Measurements from ENCODE around the gene NID1. TPM values are rescaled to one million over a fixed set of nuclear protein-coding genes. Genes with fewer than 3 reads are reported as not detected.
"Not testable (repeated sequence)": the region's sequence is repeated elsewhere in the genome, so short reads cannot be mapped to it uniquely, and the experiment has no call there.

Gene NID1
- total and polyA plus RNA-seq, 5 donors = 24.4 to 107 (median 36.6) TPM

GRCh38 chr1:235932090-235932510 lies 132.8 kb downstream of the NID1 start:
- Histone ChIP-seq H3K4me1 (ENCODE audit: control insufficient read depth, insufficient read depth, low read length) (no peaks in the 10 kb centered on the region), H3K4me3 (ENCODE audit: low read length) (no peak overlapping the region), H3K27ac (ENCODE audit: low read length) (no peak overlapping the region), H3K27me3 (ENCODE audit: control insufficient read depth, insufficient read depth) (no peaks in the 10 kb centered on the region), H3K9me3 (ENCODE audit: control insufficient read depth, low read length) (no peaks in the 10 kb centered on the region)
- WGBS = 64% methylated on average over 8 of the region's 8 CpGs
- intact Hi-C loops (cut with DNase I) = no loop called here
- ATAC-seq (peak in 1 of 2 donors; percentile 28), DNase-seq (no peak)

- no peaks in the 10 kb centered on the region for H3K27me3 ChIP-seq (ENCODE audit: control insufficient read depth, insufficient read depth)
- ATAC-seq (no peak), DNase-seq (no peak)
- no peaks in the 10 kb centered on the region for H3K9me3 ChIP-seq (ENCODE audit: control insufficient read depth, low read length)
- no peak overlapping the region for H3K27ac ChIP-seq (ENCODE audit: low read length)
- 75% methylated on average over 8 of the region's 8 CpGs for WGBS
- intact Hi-C loops (cut with DNase I) = no loop called here
- no peaks in the 10 kb centered on the region for H3K4me1 ChIP-seq (ENCODE audit: control insufficient read depth, insufficient read depth, low read length)
- no peak overlapping the region for H3K4me3 ChIP-seq (ENCODE audit: low read length)
Observed at GRCh38 chr1:235931171-235931738, 133.6 kb downstream of the NID1 start.

- Histone ChIP-seq H3K27ac (ENCODE audit: low read length) (no peak overlapping the region), H3K4me3 (ENCODE audit: low read length) (no peak overlapping the region), H3K9me3 (ENCODE audit: control insufficient read depth, low read length) (no peaks in the 10 kb centered on the region), H3K27me3 (ENCODE audit: control insufficient read depth, insufficient read depth) (no peaks in the 10 kb centered on the region), H3K4me1 (ENCODE audit: control insufficient read depth, insufficient read depth, low read length) (no peaks in the 10 kb centered on the region)
- DNase-seq (no peak), ATAC-seq (no peak)
- intact Hi-C loops (cut with DNase I) = no loop called here
- 54% methylated on average over 8 of the region's 8 CpGs for WGBS
Observed at GRCh38 chr1:235930543-235930942, 134.3 kb downstream of the NID1 start.

- Histone ChIP-seq H3K4me3 (ENCODE audit: low read length) (no peak overlapping the region), H3K9me3 (ENCODE audit: control insufficient read depth, low read length) (no peaks in the 10 kb centered on the region), H3K4me1 (ENCODE audit: control insufficient read depth, insufficient read depth, low read length) (no peaks in the 10 kb centered on the region), H3K27ac (ENCODE audit: low read length) (no peak overlapping the region), H3K27me3 (ENCODE audit: control insufficient read depth, insufficient read depth) (no peaks in the 10 kb centered on the region)
- 76% methylated on average over 4 of the region's 4 CpGs for WGBS
- DNase-seq (no peak), ATAC-seq (no peak)
- intact Hi-C loops (cut with DNase I) = no loop called here
Observed at GRCh38 chr1:235929216-235929615, 135.7 kb downstream of the NID1 start.

- ATAC-seq (no peak), DNase-seq (no peak)
- WGBS = 80% methylated on average over 2 of the region's 2 CpGs
- Histone ChIP-seq H3K27ac (ENCODE audit: low read length) (no peak overlapping the region), H3K9me3 (ENCODE audit: control insufficient read depth, low read length) (no peaks in the 10 kb centered on the region), H3K4me3 (ENCODE audit: low read length) (no peak overlapping the region), H3K4me1 (ENCODE audit: control insufficient read depth, insufficient read depth, low read length) (no peaks in the 10 kb centered on the region), H3K27me3 (ENCODE audit: control insufficient read depth, insufficient read depth) (no peaks in the 10 kb centered on the region)
- intact Hi-C loops (cut with DNase I) = no loop called here
Observed at GRCh38 chr1:235928197-235928596, 136.7 kb downstream of the NID1 start.

- H3K27ac ChIP-seq (ENCODE audit: low read length); H3K4me1 ChIP-seq (ENCODE audit: control insufficient read depth, insufficient read depth, low read length); DNase-seq; ATAC-seq; H3K27me3 ChIP-seq (ENCODE audit: control insufficient read depth, insufficient read depth); H3K4me3 ChIP-seq (ENCODE audit: low read length); intact Hi-C loops (cut with DNase I); H3K9me3 ChIP-seq (ENCODE audit: control insufficient read depth, low read length): not testable (repeated sequence)
Observed at GRCh38 chr1:235927551-235927950, 137.3 kb downstream of the NID1 start.

Other genes starting within 250 kb of the NID1 start
- gene LYST, start 198.2 kb downstream of the NID1 start, total RNA-seq = 10 to 100 TPM; 10.0 to 15.3 (median 12.0) TPM
- 3.8 TPM for gene LYST, start 198.2 kb downstream of the NID1 start, polyA plus RNA-seq
- 10 to 100 TPM; 21.3 to 73.3 (median 29.6) TPM for gene GPR137B, start 77.4 kb upstream of the NID1 start, total RNA-seq
- gene GPR137B, start 77.4 kb upstream of the NID1 start, polyA plus RNA-seq = 21.9 TPM
- 1 to 10 TPM; 4.4 to 6.3 (median 5.1) TPM for gene ERO1B, start 216.9 kb upstream of the NID1 start, total RNA-seq
- 3.2 TPM for gene ERO1B, start 216.9 kb upstream of the NID1 start, polyA plus RNA-seq

Data from right cardiac atrium (tissue), 5 donors.